ENCODE measurements around the gene JPH4. TPM values are rescaled to one million over a fixed set of nuclear protein-coding genes. Genes with fewer than 3 reads are reported as not detected.

The JPH4 gene
- total and polyA plus RNA-seq, 2 donors (not counting 3 experiments of a cell fraction or from before 2014, with no cell fraction given), result 0.06 TPM; not detected in 1

GRCh38 chr14:23520899-23521533 is 57.6 kb downstream of the JPH4 start:
- BruUV-seq (replicated peaks), result no TSS peak
- H3K79me2 ChIP-seq (ENCODE audit: control insufficient read depth, insufficient read depth, low read length), result no peaks in the 10 kb centered on the region
- H2AFZ ChIP-seq (ENCODE audit: low read depth, low read length), result no peak overlapping the region
- no peak overlapping the region for H3K4me3 ChIP-seq (replicated peaks in 1 of 3; ENCODE audit: insufficient read depth in 1 of 3, low read depth in 1 of 3, low read length in 3 of 3)
- FAIRE-seq (no peak), DNase-seq (ENCODE audit: low read depth, low spot score) (no peak)
- no peak overlapping the region for H3K27ac ChIP-seq (ENCODE audit: insufficient read depth, low read depth, low read length)
- no peaks in the 10 kb centered on the region for H4K20me1 ChIP-seq (replicated peaks; ENCODE audit: control insufficient read depth, extremely low read depth, insufficient read depth, low read length)
- H3K36me3 ChIP-seq (ENCODE audit: control insufficient read depth in 2 of 2, extremely low read depth in 1 of 2, insufficient read depth in 2 of 2, low read length in 2 of 2), result no peaks in the 10 kb centered on the region
- H3K9ac ChIP-seq (replicated peaks; ENCODE audit: extremely low read depth, insufficient read depth, low read length), result no peak overlapping the region
- ChIA-PET POLR2A (no interaction called here), CTCF (no interaction called here)
- H3K4me2 ChIP-seq (ENCODE audit: insufficient read depth, low read length), result no peak overlapping the region
- H3K9me1 ChIP-seq (replicated peaks; ENCODE audit: control insufficient read depth, extremely low read depth, insufficient read depth, low read length), result no peaks in the 10 kb centered on the region
- no peaks in the 10 kb centered on the region for H3K27me3 ChIP-seq (ENCODE audit: control insufficient read depth in 2 of 2, insufficient read depth in 2 of 2, low read length in 2 of 2)
- TF ChIP-seq EZH2 (IDR thresholded peaks at IDR 0.05; ENCODE audit: borderline replicate concordance, low read depth, low read length, severe bottlenecking) (no peak), POLR2AphosphoS5 (IDR thresholded peaks at IDR 0.05; ENCODE audit: insufficient read depth, low read depth, low read length) (no peak), MAX (IDR thresholded peaks at IDR 0.05; ENCODE audit: insufficient read depth, insufficient read length) (no peak), CTCF (IDR thresholded peaks at IDR 0.05; ENCODE audit: extremely low read depth in 1 of 2, insufficient read depth in 1 of 2, low read depth in 1 of 2, low read length in 2 of 2) (no peak)
- intact Hi-C loops (cut with micrococcal nuclease) (no loop called here), dilution Hi-C loops (cut with MboI; ENCODE audit: extremely low pct_ligation_motif_present, low sequenced_read_pairs) (no loop called here)
- H3K4me1 ChIP-seq (ENCODE audit: control insufficient read depth, extremely low read depth, insufficient read depth, low read length), result no peaks in the 10 kb centered on the region
- no peaks in the 10 kb centered on the region for H3K9me3 ChIP-seq (replicated peaks; ENCODE audit: control insufficient read depth, insufficient read depth, low read length)

GRCh38 chr14:23518709-23519108 is 59.9 kb downstream of the JPH4 start:
- Histone ChIP-seq H2AFZ (ENCODE audit: low read depth, low read length) (no peak overlapping the region), H4K20me1 (replicated peaks; ENCODE audit: control insufficient read depth, extremely low read depth, insufficient read depth, low read length) (no peaks in the 10 kb centered on the region), H3K27me3 (ENCODE audit: control insufficient read depth in 2 of 2, insufficient read depth in 2 of 2, low read length in 2 of 2) (no peaks in the 10 kb centered on the region), H3K4me2 (ENCODE audit: insufficient read depth, low read length) (no peak overlapping the region), H3K36me3 (ENCODE audit: control insufficient read depth in 2 of 2, extremely low read depth in 1 of 2, insufficient read depth in 2 of 2, low read length in 2 of 2) (no peaks in the 10 kb centered on the region), H3K9me1 (replicated peaks; ENCODE audit: control insufficient read depth, extremely low read depth, insufficient read depth, low read length) (no peaks in the 10 kb centered on the region), H3K4me1 (ENCODE audit: control insufficient read depth, extremely low read depth, insufficient read depth, low read length) (no peaks in the 10 kb centered on the region), H3K9ac (replicated peaks; ENCODE audit: extremely low read depth, insufficient read depth, low read length) (no peak overlapping the region), H3K79me2 (ENCODE audit: control insufficient read depth, insufficient read depth, low read length) (no peaks in the 10 kb centered on the region), H3K27ac (ENCODE audit: insufficient read depth, low read depth, low read length) (no peak overlapping the region), H3K4me3 (replicated peaks in 1 of 3; ENCODE audit: insufficient read depth in 1 of 3, low read depth in 1 of 3, low read length in 3 of 3) (no peak overlapping the region), H3K9me3 (replicated peaks; ENCODE audit: control insufficient read depth, insufficient read depth, low read length) (no peaks in the 10 kb centered on the region)
- TF ChIP-seq POLR2AphosphoS5 (IDR thresholded peaks at IDR 0.05; ENCODE audit: insufficient read depth, low read depth, low read length) (no peak), POLR2A (IDR thresholded peaks at IDR 0.05; ENCODE audit: low read depth, low read length) (no peak), GATA2 (IDR thresholded peaks at IDR 0.05; ENCODE audit: insufficient read depth, insufficient read length, low read depth, low read length) (no peak), EZH2 (IDR thresholded peaks at IDR 0.05; ENCODE audit: borderline replicate concordance, low read depth, low read length, severe bottlenecking) (no peak), MYC (IDR thresholded peaks at IDR 0.05; ENCODE audit: low read depth, low read length) (no peak)
- intact Hi-C loops (cut with micrococcal nuclease) (no loop called here), dilution Hi-C loops (cut with MboI; ENCODE audit: extremely low pct_ligation_motif_present, low sequenced_read_pairs) (no loop called here)
- FAIRE-seq (no peak), DNase-seq (ENCODE audit: low read depth, low spot score) (no peak)
- no TSS peak for BruUV-seq (replicated peaks)
- ChIA-PET CTCF (no interaction called here), POLR2A (no interaction called here)
